Measurements from ENCODE around the gene OR2AG1.

GRCh38 chr11:6817694-6818093 is 34.9 kb downstream of the OR2AG1 start:
- TF ChIP-seq CTCF (IDR thresholded peaks at IDR 0.05; ENCODE audit: insufficient read depth, low read depth, low read length) (no peak), EZH2 (IDR thresholded peaks at IDR 0.05; ENCODE audit: insufficient read depth, low read length) (no peak)

All from astrocyte (in vitro differentiated cells and primary cell).